HG02588 (cell line): ENCODE data around the gene PRPF31.
"Not testable (repeated sequence)": the region's sequence is repeated elsewhere in the genome, so short reads cannot be mapped to it uniquely, and the experiment has no call there.

Source experiments
- ATAC-seq: cut with Tn5 transposase; IDR thresholded peaks from one replicate; pipeline ENCODE4 v1.9.1; 2021; ENCODE audit warnings: mild to moderate bottlenecking, moderate library complexity; ENCODE audit not compliant: unreplicated experiment

The PRPF31 gene

DNA sequence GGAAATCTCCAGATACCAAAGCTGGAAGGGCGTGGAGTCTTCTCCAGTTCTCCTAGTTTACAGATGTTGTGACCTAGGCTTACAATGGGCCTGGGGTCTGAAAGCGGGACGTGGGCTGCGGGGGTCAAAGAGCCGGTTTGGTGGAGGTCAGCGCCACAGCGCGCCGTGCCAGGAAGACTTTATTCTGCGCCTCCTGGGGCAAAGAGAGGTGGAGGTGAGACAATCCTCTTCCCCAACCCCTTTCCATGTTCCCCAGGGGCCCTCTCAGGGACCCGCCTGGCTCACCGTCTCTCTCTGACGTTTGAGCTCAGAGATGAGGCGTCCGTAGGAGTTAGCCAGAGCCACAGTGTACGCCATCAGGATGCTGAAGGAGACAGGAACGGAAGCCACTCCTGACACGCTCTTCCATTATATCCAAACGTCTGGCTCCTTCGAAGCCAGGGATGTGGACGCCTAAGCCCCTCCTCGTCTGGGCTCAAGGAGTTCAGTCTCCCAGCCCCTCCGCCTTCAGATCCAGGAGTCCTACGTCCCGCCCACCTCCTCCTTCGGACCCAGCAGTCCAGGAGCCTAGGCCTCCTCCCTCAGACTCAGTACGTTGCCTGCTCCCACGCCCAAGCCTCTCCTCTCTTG is 44.7 kb downstream of the PRPF31 start:
- no peak for ATAC-seq

DNA sequence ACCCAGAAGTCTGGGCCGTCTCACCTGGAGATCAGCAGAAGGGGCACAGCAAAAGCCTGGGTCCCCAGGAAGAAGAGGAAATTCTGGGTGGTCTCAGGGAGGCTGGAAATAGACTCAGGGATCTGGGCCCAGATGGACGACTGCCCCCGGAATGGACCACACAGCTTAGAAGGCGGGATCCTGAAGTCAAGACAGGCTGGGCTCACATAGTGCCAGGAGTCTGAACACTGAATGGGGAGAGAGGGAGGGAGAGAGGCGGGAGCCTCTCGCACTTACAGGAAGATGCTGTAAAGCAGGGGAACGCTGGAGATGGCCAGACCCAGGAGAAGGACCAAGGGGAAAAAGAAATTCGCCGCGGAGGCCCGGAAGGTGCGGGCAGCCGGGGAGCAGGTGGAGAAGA is 45.3 kb downstream of the PRPF31 start:
- ATAC-seq, result no peak

DNA sequence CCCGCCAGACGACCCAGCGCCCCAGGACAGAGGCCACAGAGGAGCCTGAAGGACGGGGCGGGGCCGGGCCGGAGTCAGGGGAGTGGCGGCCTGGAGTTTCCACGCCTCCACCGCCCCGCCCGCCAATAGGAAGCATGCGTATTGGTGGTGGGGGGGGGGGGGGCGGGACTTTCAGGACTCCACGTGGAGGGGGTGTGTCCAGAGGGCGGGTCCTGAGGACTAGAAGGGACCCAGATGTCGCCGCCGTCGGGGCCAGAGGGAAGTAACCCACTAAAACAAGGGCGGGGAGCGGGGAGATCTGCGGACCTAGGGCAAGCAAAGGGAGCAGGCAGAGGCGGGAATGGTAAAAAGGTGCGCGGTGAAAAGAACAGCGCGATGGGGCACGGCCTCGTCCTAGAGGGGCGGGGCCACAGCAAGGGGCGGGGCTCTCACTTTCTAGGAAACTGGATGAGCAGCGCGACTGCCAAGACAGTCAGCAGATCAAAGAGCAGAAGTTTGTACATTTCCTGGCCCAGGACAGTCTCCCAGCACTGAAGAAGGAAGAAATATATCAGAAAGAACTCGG is 46.8 kb downstream of the PRPF31 start:
- no peak for ATAC-seq

DNA sequence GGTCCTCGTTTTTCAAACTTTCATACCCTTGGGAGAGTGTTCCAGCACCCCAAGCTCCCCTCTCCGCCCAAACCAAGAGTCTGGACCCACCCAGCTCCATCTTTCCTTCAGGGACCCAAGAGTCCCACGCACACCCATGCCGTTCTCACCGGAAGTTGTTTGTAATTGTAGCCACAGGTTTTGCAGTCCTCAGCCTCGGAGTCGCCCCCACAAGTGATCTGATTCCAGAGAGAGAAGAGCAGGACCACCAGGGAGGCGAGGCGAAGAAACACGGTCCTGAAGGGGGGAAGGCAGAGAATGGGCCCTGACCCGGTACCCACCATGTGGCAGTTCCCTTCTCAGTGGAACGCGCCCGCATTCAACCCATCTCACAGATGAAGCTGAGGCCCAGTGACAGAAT is 47.3 kb downstream of the PRPF31 start:
- no peak for ATAC-seq

DNA sequence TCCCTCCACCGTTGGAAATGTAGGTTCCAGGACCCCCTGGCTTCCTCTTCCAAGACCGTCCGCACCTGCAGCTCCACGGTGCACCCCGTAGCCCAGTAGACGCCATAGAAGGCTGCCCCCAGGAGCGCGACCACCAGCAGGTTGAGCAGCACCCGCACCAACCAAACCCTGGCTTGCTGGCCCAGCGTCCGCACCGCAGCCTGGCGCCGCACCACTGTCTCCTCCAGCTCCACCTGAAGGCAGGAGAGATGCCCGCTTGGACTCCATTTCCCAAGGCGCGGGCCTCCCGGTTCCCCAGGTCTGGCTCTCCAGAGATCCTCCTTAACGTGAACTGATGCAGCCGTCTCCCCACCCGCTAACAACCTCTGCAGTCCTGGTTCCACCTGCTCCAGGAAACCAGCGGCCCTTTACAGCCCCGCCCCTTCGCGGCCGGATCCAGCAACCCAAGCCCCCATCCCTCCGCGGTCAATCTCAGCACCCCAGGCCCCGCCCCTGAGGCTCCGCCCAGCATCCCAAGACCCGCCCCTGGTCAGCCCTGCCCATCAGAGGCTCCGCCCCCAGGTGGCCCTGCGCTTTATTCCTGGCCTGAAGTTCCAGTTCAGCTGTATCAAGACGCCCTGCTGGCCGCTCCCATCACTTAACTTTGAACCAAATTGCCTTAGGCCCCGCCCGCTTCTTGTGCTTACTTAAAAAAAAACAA is 49.0 kb downstream of the PRPF31 start:
- ATAC-seq, result no peak

DNA sequence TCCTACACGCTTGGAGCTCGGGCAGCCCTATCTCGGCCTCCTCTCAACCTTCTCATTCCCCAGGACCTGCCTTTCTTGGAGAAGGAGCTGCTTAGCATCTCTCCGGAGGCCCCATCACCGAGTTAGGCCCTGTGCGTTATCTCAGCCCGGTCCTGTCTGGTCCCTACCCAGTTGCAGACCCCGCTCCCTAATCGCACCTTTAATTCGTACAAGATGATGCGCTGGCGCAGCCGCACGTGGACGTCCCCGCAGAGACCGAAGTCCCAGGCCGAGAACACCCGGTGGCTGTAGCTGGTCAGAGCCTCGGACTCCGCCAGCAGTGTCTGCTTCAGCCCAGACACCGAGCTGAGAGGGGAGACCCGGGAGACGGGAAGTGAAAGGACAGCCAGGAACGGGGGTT is 49.7 kb downstream of the PRPF31 start:
- ATAC-seq, result no peak

DNA sequence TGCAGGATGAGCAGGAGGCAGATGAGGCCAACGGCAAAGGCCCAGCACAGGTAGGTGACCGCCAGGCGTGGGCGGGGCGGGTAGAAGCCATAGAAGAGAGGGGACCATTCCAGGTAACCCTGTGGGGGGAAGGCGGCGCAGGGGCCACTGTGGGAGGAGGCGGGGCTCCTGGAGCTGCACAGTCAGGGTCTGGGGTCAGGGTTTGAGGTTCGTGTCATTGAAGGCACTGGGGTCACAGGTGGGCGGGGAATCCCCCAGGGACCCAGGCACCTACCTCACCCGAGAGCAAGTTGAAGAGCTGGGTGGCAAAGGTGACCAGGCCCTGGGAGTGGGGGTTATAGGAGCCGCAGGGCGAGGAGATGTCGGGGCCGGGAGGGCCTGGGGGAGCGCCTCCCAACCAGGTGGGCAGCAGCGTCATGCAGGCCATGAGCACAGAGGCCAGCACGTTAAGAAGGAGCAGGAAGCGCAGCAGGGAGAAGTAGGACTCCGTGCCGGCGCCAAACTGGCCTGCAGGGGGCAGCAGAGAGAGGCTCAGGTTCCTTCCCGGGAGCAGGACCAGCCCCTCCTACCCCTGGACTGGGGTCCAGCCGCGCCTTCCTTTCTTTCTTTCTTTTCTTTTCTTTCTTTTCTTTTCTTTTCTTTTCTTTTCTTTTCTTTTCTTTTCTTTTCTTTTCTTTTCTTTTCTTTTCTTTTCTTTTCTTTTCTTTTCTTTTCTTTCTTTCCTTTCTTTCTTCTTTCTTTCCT is 52.8 kb downstream of the PRPF31 start:
- no peak for ATAC-seq

DNA sequence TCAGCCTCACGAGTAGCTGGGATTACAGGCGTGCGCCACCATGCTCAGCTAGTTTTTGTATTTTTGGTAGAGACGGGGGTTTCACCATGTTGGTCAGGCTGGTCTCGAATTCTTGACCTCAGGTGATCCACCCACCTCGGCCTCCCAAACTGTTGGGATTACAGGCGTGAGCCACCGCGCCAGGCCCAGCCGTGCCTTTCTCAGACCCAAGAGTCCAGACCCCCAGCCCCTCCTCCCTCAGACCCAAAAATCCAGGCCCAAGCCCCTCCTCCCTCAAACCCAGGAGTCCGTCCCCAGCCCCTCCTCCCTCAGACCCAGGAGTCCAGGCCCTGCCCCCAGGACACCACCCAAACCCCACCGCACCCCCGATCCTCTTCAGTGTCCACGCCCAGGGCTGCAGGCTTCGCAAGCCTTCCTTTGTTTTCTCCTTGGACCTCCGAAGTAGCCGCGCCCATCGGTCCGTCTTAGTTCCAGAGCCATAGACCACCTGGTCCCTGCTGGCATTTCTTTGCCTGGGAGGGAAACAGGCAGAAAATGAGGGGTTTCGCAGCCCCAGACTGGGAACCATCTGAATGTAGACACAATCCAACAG is 53.7 kb downstream of the PRPF31 start:
- ATAC-seq, result no peak

DNA sequence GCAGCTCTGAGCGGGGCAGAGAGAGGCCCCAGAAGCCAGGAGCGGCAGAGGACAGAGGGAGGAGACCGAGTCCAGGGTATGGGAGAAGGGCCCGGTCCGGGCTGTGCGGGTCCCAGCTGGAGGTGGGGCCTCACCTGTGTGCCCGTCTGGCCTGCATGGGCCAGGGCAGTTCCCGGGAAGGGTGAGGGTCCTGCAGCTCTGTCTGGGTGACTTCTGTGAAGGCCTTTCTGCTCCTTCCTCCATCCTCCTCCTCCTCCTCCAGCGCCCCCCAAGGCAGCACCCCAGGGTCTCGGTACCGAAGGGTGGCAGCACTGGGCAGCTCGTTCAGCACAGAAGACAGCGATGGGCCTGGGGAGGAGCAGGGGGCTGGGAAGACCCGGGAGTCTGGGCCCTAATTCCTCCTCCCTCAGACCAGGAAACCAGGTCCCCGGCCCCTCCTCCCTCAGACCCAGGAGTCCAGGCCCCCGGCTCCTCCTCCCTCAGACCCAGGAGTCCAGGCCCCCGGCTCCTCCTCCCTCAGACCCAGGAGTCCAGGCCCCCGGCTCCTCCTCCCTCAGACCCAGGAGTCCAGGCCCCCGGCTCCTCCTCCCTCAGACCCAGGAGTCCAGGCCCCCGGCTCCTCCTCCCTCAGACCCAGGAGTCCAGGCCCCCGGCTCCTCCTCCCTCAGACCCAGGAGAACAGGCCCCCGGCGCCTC is 56.3 kb downstream of the PRPF31 start:
- not testable (repeated sequence) for ATAC-seq

DNA sequence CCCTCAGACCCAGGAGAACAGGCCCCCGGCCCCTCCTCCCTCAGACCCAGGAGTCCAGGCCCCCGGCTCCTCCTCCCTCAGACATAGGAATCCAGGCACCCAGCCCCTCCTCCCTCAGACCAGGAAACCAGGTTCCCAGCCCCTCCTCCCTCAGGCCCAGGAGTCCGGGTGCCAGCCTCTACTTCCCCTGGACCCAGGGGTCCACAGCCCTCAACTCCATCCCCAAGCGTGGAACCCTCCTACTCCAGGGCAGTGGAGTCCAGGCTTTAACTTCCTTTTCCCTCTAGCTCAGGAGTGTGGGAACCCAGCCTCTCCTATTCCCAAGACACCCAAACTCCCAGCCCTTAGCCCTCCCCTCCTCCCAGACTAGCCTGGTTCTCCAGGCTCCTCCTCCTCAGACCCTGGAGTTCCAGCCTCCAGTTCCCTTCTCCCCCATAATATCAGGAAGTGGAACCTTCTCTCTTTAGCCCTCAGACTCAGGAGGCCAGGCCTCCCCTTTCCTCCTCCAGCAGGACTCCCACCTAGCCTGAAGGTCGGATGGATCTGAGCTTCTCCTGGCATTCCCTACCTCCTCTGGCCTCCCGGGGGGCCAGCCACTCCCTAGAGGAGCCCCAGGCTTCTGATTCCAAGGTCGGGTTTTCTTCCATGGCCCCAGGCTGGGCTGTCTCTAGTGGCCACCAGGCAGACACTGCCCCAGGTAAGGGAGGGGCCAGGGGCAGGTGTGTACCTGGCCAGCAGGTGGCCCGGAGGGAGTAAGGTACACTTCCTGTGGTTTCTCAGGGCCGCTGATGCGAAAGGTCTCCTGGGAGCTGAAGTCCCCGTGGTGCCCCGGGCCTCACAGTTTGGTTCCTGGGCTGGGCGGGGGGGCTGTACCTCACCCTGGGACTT is 57.2 kb downstream of the PRPF31 start, which contains the start of gene TMC4:
Gene TMC4 (minus strand): TSS at position 690 of the 888 bp plus-strand sequence. CDS start 43 bp downstream, at position 647.
- no peak for ATAC-seq

DNA sequence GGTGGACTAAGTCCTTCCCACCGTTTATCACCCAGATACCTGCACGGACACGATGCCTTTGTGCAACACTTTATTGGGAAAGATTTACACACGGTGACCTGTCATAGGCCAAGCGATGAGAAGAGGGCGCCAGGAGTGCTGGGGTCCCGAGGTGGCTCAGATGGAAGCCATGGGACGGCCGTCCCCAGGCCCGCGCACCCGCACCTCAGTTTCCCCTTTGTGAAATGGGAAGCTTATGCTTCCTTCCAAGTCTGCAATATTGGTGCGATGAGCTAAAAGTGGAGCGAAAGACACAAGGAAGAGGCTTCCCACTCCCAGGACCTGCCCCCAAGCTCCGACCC is 57.8 kb downstream of the PRPF31 start:
- no peak for ATAC-seq

DNA sequence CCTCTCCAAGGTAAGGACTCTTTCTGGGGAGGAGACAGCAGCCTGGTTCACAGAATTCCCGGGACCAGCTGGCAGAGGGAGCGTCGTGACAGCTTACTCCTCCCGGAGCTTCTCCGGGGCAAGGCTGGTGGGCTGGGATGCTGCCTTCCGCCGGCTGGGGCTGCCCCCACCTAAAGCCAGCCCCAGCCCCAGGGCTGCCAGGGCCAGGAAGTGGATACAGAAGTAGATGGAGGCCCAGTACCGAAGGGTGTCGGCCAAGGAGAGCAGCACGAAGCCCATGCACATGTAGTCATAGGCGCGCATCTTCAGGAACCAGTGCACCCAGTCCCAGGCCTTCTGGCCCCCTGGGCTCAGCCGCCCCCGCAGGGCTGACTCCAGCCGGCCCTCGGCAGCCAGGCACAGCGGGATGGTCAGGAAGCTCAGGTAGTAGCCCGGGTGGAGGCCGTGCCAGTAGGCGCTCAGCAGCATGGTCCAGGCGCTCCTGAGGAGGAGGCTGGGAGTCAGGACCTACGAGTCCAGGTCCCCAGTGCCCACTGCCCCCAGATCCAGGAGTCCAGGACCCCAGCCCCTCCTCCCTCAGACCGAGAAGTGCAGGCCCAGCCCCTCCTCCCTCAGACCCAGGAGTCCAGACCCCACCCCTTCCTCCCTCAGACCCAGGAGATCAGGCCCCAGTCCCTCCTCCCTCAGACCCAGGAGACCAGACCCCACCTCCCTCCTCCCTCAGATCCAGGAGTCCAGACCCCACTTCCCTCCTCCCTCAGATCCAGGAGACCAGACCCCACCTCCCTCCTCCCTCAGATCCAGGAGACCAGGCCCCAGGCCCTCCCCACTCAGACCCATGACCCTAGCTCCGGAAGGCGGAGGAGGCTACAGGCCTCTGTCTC is 58.6 kb downstream of the PRPF31 start:
- ATAC-seq, result no peak

DNA sequence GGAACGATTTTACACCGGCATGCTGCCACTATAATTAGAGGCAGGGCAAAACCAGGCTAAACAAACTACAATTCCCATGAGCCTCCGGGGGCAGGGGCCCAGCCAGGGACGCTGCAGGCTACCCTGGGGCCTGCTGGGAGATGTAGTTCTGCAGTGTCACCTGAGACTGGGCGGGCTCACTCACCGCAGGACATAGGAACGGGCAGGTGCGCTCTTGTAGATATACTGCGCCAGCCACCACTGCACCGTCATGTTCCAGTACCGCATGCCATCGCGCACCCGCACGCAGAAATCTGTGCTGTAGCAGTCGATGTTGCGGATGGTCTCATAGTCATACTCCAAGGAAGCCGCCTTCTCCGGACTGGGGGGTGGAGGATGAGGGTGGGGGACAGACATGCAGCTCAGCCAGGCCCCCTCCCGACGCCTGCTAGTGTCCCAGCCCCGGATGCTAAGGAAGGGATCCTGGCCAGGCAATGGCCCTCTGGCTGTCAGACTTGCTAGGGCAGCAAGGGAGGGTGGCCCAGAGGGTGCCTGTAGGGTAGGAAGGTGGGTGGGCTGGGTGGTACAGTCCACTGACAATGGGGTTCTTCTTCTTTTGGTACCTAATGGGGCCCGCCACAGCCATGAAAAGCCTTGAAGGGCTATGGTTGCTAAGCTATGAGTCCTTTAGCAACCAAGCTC is 63.2 kb downstream of the PRPF31 start:
- ATAC-seq, result no peak

DNA sequence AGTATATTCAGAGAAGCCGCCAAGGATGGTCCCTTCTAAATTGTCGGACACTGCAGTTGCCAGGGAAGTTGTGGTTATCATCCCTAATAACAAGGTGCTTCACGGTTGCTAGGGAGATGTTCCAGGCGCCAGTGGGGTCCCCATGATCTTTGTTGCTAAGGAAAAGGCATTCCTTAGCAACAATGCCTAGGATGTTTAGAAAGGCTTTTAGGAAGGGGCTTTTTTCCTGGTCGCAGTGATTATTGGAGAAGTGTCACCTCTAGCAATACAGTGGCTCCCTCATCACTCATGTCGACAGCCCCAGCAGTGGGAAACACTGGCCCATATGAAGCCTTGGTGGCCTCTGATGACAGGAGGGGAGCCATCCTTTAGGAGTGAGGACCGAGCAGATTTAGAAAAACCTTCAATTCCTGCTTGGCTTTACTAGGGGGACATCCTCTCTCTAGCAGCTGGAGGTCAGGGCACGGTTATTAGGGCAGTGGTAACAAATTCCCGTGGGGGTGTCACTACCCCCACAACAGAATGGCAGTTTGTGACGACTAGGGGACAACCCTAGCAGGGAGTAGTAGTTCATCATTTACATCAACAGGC is 63.8 kb downstream of the PRPF31 start:
- ATAC-seq, result no peak

DNA sequence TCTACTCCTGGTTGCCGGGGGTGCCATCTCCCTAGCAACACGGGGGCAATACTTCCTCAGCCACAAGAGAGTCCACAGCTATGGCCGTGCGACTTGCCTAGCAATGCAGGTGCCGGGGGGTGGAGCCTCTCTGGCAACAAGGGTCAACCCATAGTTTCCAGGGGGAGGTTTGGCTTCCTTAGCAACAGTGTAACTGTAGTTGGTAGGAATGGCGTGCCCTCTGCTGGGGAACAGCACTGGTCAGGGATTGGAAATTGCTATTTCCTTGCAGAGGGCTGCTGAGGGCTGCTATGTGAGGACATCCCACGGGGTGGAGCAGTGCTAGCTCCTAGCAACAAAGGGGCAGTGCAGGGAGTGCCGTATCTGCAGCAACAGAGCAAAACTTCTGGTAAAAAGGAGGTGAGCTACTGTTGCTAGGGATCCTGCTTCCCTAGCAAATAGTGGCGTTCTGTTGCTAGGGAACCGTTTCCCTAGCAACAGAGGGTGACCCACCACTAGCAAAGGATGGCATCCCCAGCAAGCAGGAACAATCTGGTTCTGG is 64.4 kb downstream of the PRPF31 start:
- ATAC-seq, result no peak

DNA sequence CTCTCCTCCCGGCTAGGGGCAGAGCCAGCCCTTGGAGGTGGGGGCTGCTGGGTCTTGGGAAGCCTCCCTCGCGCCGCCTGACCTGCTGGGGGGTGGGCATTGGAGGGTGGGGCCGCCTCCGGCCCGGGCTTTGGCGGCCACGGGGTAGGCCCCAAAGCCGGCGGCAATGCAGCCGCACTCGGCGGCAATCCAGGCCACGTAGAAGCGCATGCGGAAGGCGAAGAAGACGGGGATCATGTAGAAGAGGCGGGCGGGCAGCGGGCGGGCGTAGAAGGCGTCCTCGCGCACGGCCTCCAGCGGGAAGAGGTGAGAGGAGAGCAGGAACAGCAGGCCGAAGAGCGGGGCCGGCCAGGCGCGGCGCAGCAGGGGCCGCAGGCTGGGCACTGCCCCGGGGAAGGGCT is 65.1 kb downstream of the PRPF31 start:
- ATAC-seq, result no peak
